Ovary (tissue), 9 donors: ENCODE data around the gene DDX47. TPM values are rescaled to one million over a fixed set of nuclear protein-coding genes. Genes with fewer than 3 reads are reported as not detected.

Experiments
- microRNA counts: library from miRNA; unstranded; fragments of <30 nt; microRNA quantifications from one replicate; lab custom pipeline; 2016
- microRNA-seq, 3 donors: library from miRNA; unstranded; fragments of <30 nt; microRNA quantifications; one replicate each; pipeline versions ENCODE4 to v1.2.0, GENCODE V29; 2019 to 2020
- polyA plus RNA-seq, 2 donors: library from polyadenylated mRNA; stranded (reverse); fragments of 200-250 nt in 1 of 2; fragments of 350-450 nt in 1 of 2; fragmentation: Illumina TruSeq in 1 of 2; extraction: RNeasy Lipid Tissue Mini Kit (QIAGEN cat#74804) in 1 of 2; gene quantifications; one replicate each; pipeline ENCODE4 v1.2.3, GENCODE V29; 2013 to 2014
- small RNA-seq: library from RNA; depleted of rRNA; stranded (forward); fragments of <200 nt; gene quantifications from one replicate; pipeline ENCODE3, GENCODE V24; 2016
- total RNA-seq, 7 donors: library from RNA; depleted of rRNA in 2 of 7; stranded (reverse); fragments of >200 nt in 2 of 7; fragmentation: NEBNext Ultra II Directional in 3 of 7; extraction: Animal tissue kit (Norgen Biotek cat#: 25700) in 3 of 7; gene quantifications; one replicate each; pipeline versions ENCODE4 v1.1.0 to v1.2.4, GENCODE V29; 2016 to 2023
- donor health status: DM: no; HTN: no; CAD: no; lungs with moderate emphysema.
- donor health status: DM: no; HTN: no; CAD: no.
- donor health status: Bipolar disorder and iron deficiency.
- donor health status: DM: yes; HTN: yes; CAD: no.
- donor health status: DM: no; HTN: no; CAD: no.
- donor health status: DM: yes; HTN: yes; CAD: no.

Gene DDX47
- total and polyA plus RNA-seq, 9 donors = 38.6 to 71.7 (median 52.3) TPM

MicroRNAs within 50 kb of the gene (microRNA counts, 767-probe panel; counts per million panel counts)
- 530 counts per million, percentile 78 among the panel's probes with 10 or more counts for microRNA hsa-miR-613 (lab: Ali Mortazavi, UCI)

Small RNAs within 50 kb of the gene (microRNA-seq; reads per million reads assigned to microRNA genes)
- gene MIR613 = 0 reads per million in 3 donors

Small RNAs within 50 kb of the gene (small RNA-seq; reads per million reads assigned to genes)
- not detected for gene AC007215.1
- gene MIR613 = not detected

Other genes with a start within 250 kb of the DDX47 start
- 10 to 100 TPM; 23.7 to 46.6 (median 38.2) TPM for gene CREBL2, start 201.5 kb upstream of the DDX47 start, total RNA-seq
- gene CREBL2, start 201.5 kb upstream of the DDX47 start, polyA plus RNA-seq = 10 to 100 TPM; 34.7 to 58.9 TPM
- gene GPR19, start 117.2 kb upstream of the DDX47 start, total RNA-seq = under 1 TPM in 2 of 7 donors, not detected in 5; 0.35 to 0.38 TPM
- under 1 TPM; 0.06 to 0.13 TPM for gene GPR19, start 117.2 kb upstream of the DDX47 start, polyA plus RNA-seq
- 10 to 100 TPM; 54.3 to 90.2 (median 76.8) TPM for gene CDKN1B, start 96.0 kb upstream of the DDX47 start, total RNA-seq
- gene CDKN1B, start 96.0 kb upstream of the DDX47 start, polyA plus RNA-seq = 10 to 100 TPM; 73.5 to 74.2 TPM
- 10 to 100 TPM in 4 of 7 donors, 1 to 10 TPM in 3; 2.7 to 20.7 (median 10.0) TPM for gene APOLD1, start 27.7 kb upstream of the DDX47 start, total RNA-seq
- 1 to 10 TPM; 6.1 to 7.3 TPM for gene APOLD1, start 27.7 kb upstream of the DDX47 start, polyA plus RNA-seq
- gene GPRC5A, start 78.2 kb downstream of the DDX47 start, total RNA-seq = 10 to 100 TPM; 24.1 to 71.5 (median 43.5) TPM
- 1 to 10 TPM; 6.5 to 8.5 TPM for gene GPRC5A, start 78.2 kb downstream of the DDX47 start, polyA plus RNA-seq
- gene GPRC5D, start 138.8 kb downstream of the DDX47 start, total RNA-seq = under 1 TPM in 1 of 7 donors, not detected in 6; 0.37 TPM
- gene GPRC5D, start 138.8 kb downstream of the DDX47 start, polyA plus RNA-seq = under 1 TPM in 1 of 2 donors, not detected in 1; 0.22 TPM
- 100 to 1,000 TPM in 2 of 7 donors, 10 to 100 TPM in 5; 31.6 to 102 (median 83.7) TPM for gene HEBP1, start 186.9 kb downstream of the DDX47 start, total RNA-seq
- gene HEBP1, start 186.9 kb downstream of the DDX47 start, polyA plus RNA-seq = 100 to 1,000 TPM in 1 of 2 donors, 10 to 100 TPM in 1; 90.2 to 150 TPM
- gene FAM234B, start 231.0 kb downstream of the DDX47 start, total RNA-seq = 1 to 10 TPM; 5.3 to 8.8 (median 5.7) TPM
- gene FAM234B, start 231.0 kb downstream of the DDX47 start, polyA plus RNA-seq = 1 to 10 TPM; 2.1 to 9.4 TPM